Measurements from ENCODE around the gene CCDC3. TPM values are rescaled to one million over a fixed set of nuclear protein-coding genes. Genes with fewer than 3 reads are reported as not detected.

The CCDC3 gene
- total RNA-seq, 3 donors from 2014 or later (not counting 1 experiment from before 2014, with no cell fraction given): 0.21 to 0.23 (median 0.23) TPM

- Histone ChIP-seq H3K4me1 (ENCODE audit: control insufficient read depth, insufficient read depth, low read length) (peaks cover 3% of the 10 kb centered on the region), H3K36me3 (ENCODE audit: control insufficient read depth, insufficient read depth, low read length) (no peaks in the 10 kb centered on the region), H3K9me3 (ENCODE audit: control insufficient read depth, insufficient read depth, low read length) (no peaks in the 10 kb centered on the region), H3K4me3 (ENCODE audit: low read length) (no peak overlapping the region), H3K27ac (ENCODE audit: low read length) (no peak overlapping the region), H3K27me3 (ENCODE audit: control insufficient read depth, insufficient read depth, low read length) (no peaks in the 10 kb centered on the region)
- Mint-ChIP-seq H3K4me1 (no peaks in the 10 kb centered on the region), H3K27me3 (ENCODE audit: low read depth in 2 of 2) (peaks cover 5 to 24% of the 10 kb centered on the region in 2 donors), H3K9me3 (no peaks in the 10 kb centered on the region), H3K36me3 (no peaks in the 10 kb centered on the region), H3K27ac (no peak overlapping the region), H3K4me3 (no peak overlapping the region)
- DNase-seq (no peak), ATAC-seq (peak in 1 of 3 donors; percentile 30)
- intact Hi-C loops (cut with micrococcal nuclease): no loop called here
- 18% methylated on average over 20 of the region's 20 CpGs for WGBS (ENCODE audit: insufficient coverage)
- no peak for TF ChIP-seq CTCF (IDR thresholded peaks at IDR 0.05)
These were observed 152.0 kb downstream of the CCDC3 start for GRCh38 chr10:12849319-12850181.

- no peaks in the 10 kb centered on the region for H3K36me3 Mint-ChIP-seq
- H3K27me3 Mint-ChIP-seq (ENCODE audit: low read depth in 2 of 2): peaks cover 2 to 24% of the 10 kb centered on the region in 2 donors
- peaks cover 3% of the 10 kb centered on the region for H3K4me1 ChIP-seq (ENCODE audit: control insufficient read depth, insufficient read depth, low read length)
- TF ChIP-seq CTCF (IDR thresholded peaks at IDR 0.05): no peak
- no peaks in the 10 kb centered on the region for H3K36me3 ChIP-seq (ENCODE audit: control insufficient read depth, insufficient read depth, low read length)
- no peaks in the 10 kb centered on the region for H3K9me3 ChIP-seq (ENCODE audit: control insufficient read depth, insufficient read depth, low read length)
- no peaks in the 10 kb centered on the region for H3K9me3 Mint-ChIP-seq
- ATAC-seq (no peak), DNase-seq (no peak)
- H3K4me3 Mint-ChIP-seq: no peak overlapping the region
- no peaks in the 10 kb centered on the region for H3K27me3 ChIP-seq (ENCODE audit: control insufficient read depth, insufficient read depth, low read length)
- no peak overlapping the region for H3K27ac Mint-ChIP-seq
- 73% methylated on average over 11 of the region's 11 CpGs for WGBS (ENCODE audit: insufficient coverage)
- H3K4me1 Mint-ChIP-seq: no peaks in the 10 kb centered on the region
- H3K27ac ChIP-seq (ENCODE audit: low read length): no peak overlapping the region
- no peak overlapping the region for H3K4me3 ChIP-seq (ENCODE audit: low read length)
- intact Hi-C loops (cut with micrococcal nuclease): no loop called here
These were observed 152.9 kb downstream of the CCDC3 start for GRCh38 chr10:12848439-12849173.

GRCh38 chr10:12847361-12847975, 154.0 kb downstream of the CCDC3 start:
- WGBS (ENCODE audit: insufficient coverage): 81% methylated on average over 14 of the region's 14 CpGs
- intact Hi-C loops (cut with micrococcal nuclease): no loop called here
- no peaks in the 10 kb centered on the region for H3K36me3 Mint-ChIP-seq

More at GRCh38 chr10:12847361-12847975, 154.0 kb downstream of the CCDC3 start:
- Mint-ChIP-seq H3K27me3 (ENCODE audit: low read depth in 2 of 2) (peaks cover 2 to 24% of the 10 kb centered on the region in 2 donors), H3K27ac (no peak overlapping the region), H3K9me3 (no peaks in the 10 kb centered on the region), H3K4me1 (no peaks in the 10 kb centered on the region), H3K4me3 (no peak overlapping the region)
- Histone ChIP-seq H3K4me1 (ENCODE audit: control insufficient read depth, insufficient read depth, low read length) (peaks cover 3% of the 10 kb centered on the region), H3K9me3 (ENCODE audit: control insufficient read depth, insufficient read depth, low read length) (no peaks in the 10 kb centered on the region), H3K27me3 (ENCODE audit: control insufficient read depth, insufficient read depth, low read length) (no peaks in the 10 kb centered on the region), H3K4me3 (ENCODE audit: low read length) (no peak overlapping the region), H3K36me3 (ENCODE audit: control insufficient read depth, insufficient read depth, low read length) (no peaks in the 10 kb centered on the region), H3K27ac (ENCODE audit: low read length) (no peak overlapping the region)
- no peak for TF ChIP-seq CTCF (IDR thresholded peaks at IDR 0.05)
- ATAC-seq (no peak), DNase-seq (no peak)
